NOMO-1 treated with dmso at 0.1 percent for 144 hours (cell line): ENCODE data around the gene BNIP3.
"Not testable (repeated sequence)": the region's sequence is repeated elsewhere in the genome, so short reads cannot be mapped to it uniquely, and the experiment has no call there.

Experiments
- DNase-seq: peaks from one replicate; lab custom pipeline; 2025; ENCODE audit not compliant: unreplicated experiment; lab: John Stamatoyannopoulos, UW

BNIP3 gene

DNA sequence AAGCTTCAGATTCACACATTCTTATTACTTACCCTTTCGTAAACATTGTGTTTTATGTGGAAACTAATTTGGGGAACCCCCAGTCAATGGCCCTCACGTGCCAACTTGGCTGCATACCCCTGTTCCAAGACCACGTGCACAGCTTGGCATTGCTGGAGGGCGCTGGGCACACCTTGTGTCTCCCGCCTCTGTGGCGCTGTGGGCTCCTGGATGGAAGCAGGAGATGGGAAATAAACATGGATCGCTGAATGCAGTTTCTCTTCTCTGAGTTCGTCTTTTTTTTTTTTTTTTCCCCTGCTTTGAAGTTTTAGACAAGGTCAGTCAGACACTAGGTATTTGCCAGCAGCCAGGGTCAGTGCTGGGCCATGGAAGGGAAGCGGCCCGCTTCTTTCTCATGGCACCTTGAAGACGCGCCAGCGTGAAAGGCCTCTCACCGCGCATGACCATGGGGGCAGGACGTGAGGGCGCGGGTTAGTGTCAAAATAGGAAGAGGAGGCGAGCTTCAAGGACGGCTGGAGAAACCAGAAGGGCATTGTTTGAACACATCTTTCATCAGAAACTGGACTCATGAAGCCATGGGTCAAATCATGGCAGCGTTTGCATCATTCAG lies 27.3 kb downstream of the BNIP3 start:
- no peak for DNase-seq

DNA sequence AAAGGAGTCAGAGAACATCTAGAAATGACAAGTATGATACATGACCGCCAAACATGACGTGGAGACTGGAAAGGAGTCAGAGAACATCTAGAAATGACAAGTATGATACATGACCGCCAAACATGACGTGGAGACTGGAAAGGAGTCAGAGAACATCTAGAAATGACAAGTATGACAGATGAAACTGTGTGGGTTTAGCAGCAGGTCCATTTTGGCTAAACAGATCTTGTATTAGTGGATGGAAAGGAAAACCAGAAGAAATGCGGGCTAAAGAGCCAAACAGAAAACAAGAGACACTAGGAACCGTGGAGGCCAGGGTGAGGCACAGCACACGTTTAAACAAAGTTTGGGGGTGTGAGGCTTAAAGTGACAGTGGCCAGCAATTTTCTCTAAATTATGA lies 31.8 kb downstream of the BNIP3 start:
- not testable (repeated sequence) for DNase-seq

- no peak for DNase-seq
Measured at GRCh38 chr10:131949041-131949862, 32.5 kb downstream of the BNIP3 start.

DNA sequence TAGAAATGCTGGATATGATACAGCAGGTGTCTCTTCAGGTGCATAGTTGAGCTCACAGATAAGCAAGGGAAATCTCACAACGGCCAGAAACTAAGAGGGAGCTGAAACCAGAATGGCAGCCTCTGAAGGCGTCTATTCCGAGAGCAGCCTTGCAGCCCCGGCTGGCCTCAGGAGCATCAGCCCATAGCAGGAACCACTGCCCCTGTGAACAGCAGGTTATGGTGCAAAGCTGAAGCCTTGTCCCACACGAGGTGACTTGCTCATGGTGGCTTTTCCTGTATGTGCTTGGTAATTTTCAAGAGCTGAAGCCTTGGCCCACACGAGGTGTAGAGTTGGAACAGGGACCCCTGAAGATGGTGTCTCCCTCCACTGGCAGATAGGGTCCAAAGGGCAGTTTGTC lies 33.2 kb downstream of the BNIP3 start:
- DNase-seq = no peak

DNA sequence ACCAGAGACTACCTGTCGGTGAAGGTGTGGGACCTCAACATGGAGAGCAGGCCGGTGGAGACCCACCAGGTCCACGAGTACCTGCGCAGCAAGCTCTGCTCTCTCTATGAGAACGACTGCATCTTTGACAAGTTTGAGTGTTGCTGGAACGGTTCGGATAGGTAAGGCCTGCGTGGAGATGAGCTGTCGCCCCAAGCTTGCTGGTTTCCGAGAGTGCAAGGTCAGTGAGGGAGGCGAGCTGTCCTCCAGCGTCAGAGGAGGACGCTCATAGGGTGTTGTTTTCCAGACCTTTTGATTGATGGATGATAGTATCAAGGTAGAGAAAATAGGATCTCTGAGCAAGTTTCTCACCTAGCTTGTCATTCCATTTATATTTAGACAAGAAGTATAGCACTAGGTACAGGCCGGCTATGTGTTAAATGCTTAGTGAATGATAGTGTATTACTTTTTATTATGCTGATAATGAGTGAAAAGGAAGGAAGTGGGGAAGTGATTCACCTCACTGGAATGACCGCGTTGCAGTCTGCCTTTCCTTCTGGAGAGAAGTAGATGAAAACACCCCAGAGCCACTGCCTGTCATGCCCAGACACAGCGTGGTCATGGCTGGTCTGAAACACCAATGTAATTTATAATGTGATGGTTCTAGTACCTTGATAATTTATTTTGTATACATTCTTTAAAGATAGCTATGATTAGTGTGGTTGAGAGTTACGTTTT lies 33.9 kb downstream of the BNIP3 start:
- no peak for DNase-seq

- no peak for DNase-seq
Measured at GRCh38 chr10:131946880-131947279, 34.8 kb downstream of the BNIP3 start.

DNA sequence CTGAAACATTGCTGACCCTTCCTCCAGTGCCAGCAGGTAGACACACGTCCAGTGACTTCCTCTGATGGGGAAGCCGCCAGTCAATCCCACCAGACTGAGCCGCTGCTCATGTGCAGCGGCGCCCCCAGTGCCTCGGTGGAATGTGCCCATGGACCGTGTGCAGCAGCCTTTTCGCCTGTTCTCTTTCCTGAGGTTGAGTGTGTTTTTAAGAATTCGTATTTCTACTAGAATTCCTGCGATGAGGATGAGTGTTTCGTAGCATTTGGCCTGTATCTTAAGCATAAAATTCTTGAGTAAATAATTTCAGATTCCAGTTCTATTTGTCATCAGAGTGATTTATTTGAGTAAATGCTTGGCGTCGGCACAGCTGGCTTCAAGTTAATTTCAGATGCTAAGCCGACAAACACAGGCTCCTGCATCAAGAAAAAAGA lies 35.4 kb downstream of the BNIP3 start:
- no peak for DNase-seq

DNA sequence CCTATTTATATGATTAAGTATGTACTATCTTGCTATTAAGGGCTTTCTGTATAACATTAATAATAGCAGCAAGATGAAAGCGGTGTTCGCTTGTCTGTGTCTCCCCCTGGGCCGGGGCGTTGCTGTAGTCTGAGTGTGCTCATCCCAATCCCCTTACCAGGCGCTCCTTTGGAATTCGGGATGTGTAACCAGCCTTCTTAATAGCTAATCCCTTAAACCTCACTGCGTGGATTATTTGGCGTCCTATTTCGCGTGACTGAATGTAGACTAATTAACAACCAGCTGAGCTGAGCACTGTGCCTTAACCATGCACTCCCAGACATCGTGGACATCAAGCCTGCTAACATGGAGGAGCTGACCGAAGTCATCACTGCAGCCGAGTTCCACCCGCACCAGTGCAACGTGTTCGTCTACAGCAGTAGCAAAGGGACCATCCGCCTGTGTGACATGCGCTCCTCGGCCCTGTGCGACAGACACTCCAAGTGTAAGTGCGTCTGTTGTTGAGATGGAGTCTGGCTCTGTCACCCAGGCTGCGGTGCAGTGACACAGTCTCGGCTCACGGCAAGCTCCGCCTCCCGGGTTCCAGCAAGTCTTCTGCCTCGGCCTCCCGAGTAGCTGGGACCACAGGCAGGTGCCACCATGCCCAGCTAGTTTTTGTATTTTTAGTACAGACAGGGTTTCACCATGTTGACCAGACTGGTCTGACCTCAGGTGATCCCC lies 36.6 kb downstream of the BNIP3 start:
- no peak for DNase-seq

- no peak for DNase-seq
Measured at GRCh38 chr10:131944412-131944811, 37.3 kb downstream of the BNIP3 start.

DNA sequence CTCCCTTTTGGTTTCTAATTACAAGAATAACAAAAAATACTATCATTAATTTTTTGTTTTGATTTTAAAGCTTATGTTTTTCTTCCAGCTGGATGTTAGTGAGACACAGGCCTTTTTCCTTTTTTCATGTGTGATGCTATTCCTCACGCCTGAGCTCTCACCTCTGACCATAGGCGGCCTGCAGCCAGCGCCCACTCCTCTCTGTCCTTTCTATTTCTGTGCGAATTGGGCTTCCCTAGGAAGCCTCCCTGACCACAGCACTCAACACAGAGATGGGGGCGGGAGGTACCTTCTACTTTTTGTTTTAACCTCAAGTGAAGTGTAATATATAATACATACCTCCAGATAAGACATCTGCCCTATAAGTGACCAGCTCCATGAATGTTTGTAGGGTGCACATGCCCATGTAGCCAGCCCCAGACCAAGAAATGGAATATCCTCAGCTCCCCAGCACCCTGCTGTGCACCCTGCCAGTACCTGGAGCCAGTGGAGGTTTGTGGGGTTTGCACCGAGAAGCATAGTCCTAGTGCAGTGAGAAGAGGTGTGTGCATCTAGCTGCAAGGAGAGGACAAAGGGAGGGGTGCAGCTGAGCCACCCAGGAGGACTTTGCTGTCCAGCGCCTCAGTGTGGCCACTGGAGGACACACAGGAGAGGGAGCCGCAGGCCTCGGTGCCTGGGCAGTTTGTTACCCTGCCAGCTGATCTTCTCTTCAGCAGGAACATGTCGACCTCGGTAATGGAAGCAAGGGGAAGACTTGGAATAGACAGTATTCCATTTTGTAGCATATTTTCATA lies 38.5 kb downstream of the BNIP3 start:
- no peak for DNase-seq

GRCh38 chr10:131942455-131942854 lies 39.3 kb downstream of the BNIP3 start:
- DNase-seq = no peak

GRCh38 chr10:131938681-131939080 lies 43.0 kb downstream of the BNIP3 start:
- no peak for DNase-seq

GRCh38 chr10:131937836-131938235 lies 43.9 kb downstream of the BNIP3 start:
- DNase-seq = no peak

DNA sequence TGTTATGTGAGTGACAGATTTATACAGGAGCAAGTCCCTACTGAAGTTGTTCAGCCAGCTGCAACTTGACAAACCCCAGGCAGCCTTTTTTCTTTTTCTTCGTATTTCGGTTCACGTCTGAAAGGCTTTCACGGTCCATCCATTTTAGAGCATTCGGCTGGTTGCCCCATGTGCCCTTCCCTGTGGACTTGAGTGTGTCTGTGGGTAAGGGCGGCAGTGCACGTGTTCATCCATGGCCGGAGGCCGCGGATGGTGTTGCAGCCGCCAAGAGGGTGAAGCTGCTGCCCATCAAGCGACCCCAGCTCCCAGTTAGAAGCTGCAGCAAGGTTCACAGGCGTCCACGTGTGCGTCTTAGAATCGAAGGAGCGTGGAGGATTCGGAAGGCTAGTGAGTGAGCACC lies 45.0 kb downstream of the BNIP3 start:
- no peak for DNase-seq

GRCh38 chr10:131936294-131936693 lies 45.4 kb downstream of the BNIP3 start:
- DNase-seq = no peak

DNA sequence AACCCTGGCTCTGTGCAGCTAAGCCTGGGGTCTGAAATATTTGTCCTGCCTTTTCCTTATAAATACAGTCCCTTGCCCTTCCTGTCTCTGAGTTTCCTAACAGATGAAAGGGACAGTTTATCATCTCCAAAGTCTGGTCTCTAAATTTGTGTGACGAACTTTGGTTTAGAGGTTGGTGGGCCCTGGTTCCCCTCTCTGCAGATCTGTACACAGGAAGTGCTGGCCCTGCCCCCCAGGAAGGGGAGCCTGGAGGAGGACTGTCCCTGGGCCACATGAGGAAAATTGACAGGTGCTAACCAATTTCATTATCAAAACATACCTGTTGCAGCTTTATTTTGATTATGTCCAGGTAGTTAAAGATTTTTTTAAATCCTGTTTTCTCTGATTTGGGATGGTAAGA lies 46.5 kb downstream of the BNIP3 start:
- DNase-seq = no peak

DNA sequence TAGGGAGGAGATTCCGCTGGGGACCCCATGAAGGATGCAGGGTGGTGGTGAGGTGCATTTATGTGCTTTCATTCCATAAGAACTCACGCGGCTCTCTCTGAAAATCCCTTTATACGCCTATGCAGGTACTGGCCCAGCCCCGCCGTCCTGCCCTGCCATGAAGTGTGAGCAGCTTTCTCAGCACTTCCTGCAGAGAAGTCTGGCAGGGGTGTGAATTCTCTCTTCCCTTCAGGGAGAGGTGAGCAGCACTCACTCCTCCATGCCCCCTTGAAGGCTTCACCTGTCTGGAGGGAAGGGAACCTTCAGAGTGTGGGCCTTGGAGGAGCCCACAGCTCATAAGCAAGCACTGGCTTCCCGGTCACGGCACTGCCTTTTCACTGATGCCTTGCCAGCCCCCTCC lies 47.0 kb downstream of the BNIP3 start:
- DNase-seq = no peak

- DNase-seq = no peak
Measured at GRCh38 chr10:131933696-131934086, 48.0 kb downstream of the BNIP3 start.

DNA sequence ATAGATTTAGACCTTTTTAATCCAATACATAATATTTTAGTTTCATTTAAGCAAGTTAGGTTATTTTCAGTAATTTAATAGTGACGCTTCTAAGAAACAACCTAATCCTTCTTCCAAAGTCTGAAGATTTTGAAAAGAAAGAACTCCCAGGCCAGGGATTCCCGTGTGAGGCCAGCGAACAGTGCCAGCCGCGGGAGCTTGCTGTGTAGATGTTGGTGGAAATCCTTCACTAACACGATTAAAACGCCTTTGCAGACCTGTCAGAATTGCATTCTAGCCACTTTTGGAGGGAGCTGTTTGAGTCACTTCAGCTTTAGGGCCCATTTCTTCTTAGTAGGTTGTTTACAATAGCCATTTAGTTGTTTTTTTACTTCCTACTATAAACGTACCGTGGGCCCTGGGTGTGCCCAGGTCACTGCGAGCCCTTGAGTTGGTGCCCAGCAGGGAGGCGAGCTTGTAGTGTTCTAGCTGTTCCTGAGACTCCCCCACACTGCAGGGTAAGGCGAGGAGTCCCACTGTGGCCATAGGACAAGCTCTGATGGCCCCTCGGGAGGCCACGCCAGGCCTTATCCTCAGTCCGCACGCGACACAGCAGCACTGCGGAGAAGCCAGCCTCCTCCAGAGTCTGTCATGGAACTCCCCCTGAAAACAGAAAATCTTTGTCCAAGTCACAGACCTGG lies 48.6 kb downstream of the BNIP3 start:
- DNase-seq = no peak

DNA sequence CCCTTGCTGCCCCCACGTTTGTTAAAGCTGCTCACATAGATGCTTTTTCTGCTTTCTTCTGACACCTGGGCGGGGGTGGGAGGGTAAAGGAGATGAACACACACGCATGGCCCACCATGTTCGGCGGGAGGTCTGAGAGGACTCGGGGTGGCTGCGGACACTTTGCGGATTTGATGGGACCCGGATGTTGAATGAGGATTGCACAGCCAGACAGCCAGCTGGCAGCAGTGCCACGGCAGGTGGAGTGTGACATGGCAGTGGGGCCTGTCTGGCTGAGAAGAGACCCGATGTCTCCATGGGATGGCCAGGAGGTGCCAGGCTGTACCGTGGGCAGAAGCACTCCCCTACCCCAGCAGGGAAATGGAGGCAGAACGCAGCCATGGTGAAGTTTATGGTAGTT lies 49.7 kb downstream of the BNIP3 start:
- no peak for DNase-seq
